GM23338 (cell line): ENCODE data around the gene PRM3. TPM values are rescaled to one million over a fixed set of nuclear protein-coding genes. Genes with fewer than 3 reads are reported as not detected.
A peak's percentile ranks its signal among the peaks of the same experiment; 100 is the strongest.

ENCODE experiments used
- ATAC-seq: fragments of 200-7000 bp; cut with Tn5 transposase; 3 replicates; pipeline ENCODE4 v1.9.1; 2020
- DNase-seq: peaks from one replicate; pipeline ENCODE4 v3.0.0-alpha.2; 2015; ENCODE audit warnings: low spot score
- H2AFZ ChIP-seq: fragments of 200-600 bp; sonication (generic); 2 replicates; pipeline ENCODE4 v1.8.0; 2016; ENCODE audit warnings: antibody characterized with exemption, mild to moderate bottlenecking, moderate library complexity
- H3F3A ChIP-seq: fragments of 200-600 bp; sonication (generic); replicated peaks from 2 replicates; pipeline ENCODE4 v1.8.0; 2017; ENCODE audit warnings: antibody characterized with exemption, mixed run types, low read depth
- H3K27ac ChIP-seq: fragments of 200-600 bp; sonication (generic); 2 replicates; pipeline ENCODE4 v1.6.1; 2016; ENCODE audit warnings: low read depth
- H3K27me3 ChIP-seq: fragments of 200-600 bp; sonication (generic); 2 replicates; pipeline ENCODE4 v1.8.0; 2016; ENCODE audit warnings: mild to moderate bottlenecking, mixed run types, moderate library complexity; ENCODE audit not compliant: insufficient read depth
- H3K36me3 ChIP-seq: fragments of 200-600 bp; sonication (generic); 2 replicates; pipeline ENCODE4 v1.8.0; 2016; ENCODE audit warnings: mild to moderate bottlenecking; ENCODE audit not compliant: insufficient read depth
- H3K4me1 ChIP-seq: fragments of 200-600 bp; sonication (generic); 2 replicates; pipeline ENCODE4 v1.8.0; 2016; ENCODE audit warnings: mild to moderate bottlenecking, moderate library complexity; ENCODE audit not compliant: insufficient read depth
- H3K4me2 ChIP-seq: fragments of 200-600 bp; sonication (generic); 2 replicates; pipeline ENCODE4 v1.7.1; 2017; ENCODE audit warnings: mixed run types
- H3K4me3 ChIP-seq: fragments of 200-600 bp; sonication (generic); 2 replicates; pipeline ENCODE4 v1.6.1; 2016; ENCODE audit warnings: mixed run types
- H3K79me2 ChIP-seq: fragments of 200-600 bp; sonication (generic); replicated peaks from 2 replicates; pipeline ENCODE4 v1.8.0; 2017; ENCODE audit warnings: mild to moderate bottlenecking; ENCODE audit not compliant: insufficient read depth
- H3K9me2 ChIP-seq: fragments of 200-600 bp; sonication (generic); 2 replicates; pipeline ENCODE4 v1.8.0; 2017; ENCODE audit not compliant: insufficient read depth
- H4K20me1 ChIP-seq: fragments of 200-600 bp; sonication (generic); replicated peaks from 2 replicates; pipeline ENCODE4 v1.8.0; 2017; ENCODE audit warnings: mild to moderate bottlenecking; ENCODE audit not compliant: insufficient read depth
- H3K27ac Mint-ChIP-seq: 2 replicates; pipeline ENCODE4 v1.8.0; 2020; ENCODE audit warnings: inconsistent platforms, mild to moderate bottlenecking, moderate library complexity, mixed read lengths
- H3K27me3 Mint-ChIP-seq: 3 replicates; pipeline ENCODE4 v1.8.0; 2022; ENCODE audit warnings: low read depth, mild to moderate bottlenecking, moderate library complexity, mixed read lengths, inconsistent platforms; ENCODE audit not compliant: insufficient read depth, poor library complexity
- H3K36me3 Mint-ChIP-seq: 3 replicates; pipeline ENCODE4 v1.8.0; 2021; ENCODE audit warnings: low read depth, mild to moderate bottlenecking, inconsistent platforms, moderate library complexity, mixed read lengths
- H3K4me1 Mint-ChIP-seq: 3 replicates; pipeline ENCODE4 v1.8.0; 2020; ENCODE audit warnings: mild to moderate bottlenecking, inconsistent platforms, mixed read lengths
- H3K4me3 Mint-ChIP-seq: 3 replicates; pipeline ENCODE4 v1.8.0; 2021; ENCODE audit warnings: moderate library complexity, mild to moderate bottlenecking, inconsistent platforms, mixed read lengths
- H3K9me3 Mint-ChIP-seq: 3 replicates; pipeline ENCODE4 v1.8.0; 2020; ENCODE audit warnings: moderate library complexity, mild to moderate bottlenecking, inconsistent platforms, mixed read lengths
- CREB1 ChIP-seq: fragments of 250-450 bp; sonication (Bioruptor Pico); IDR thresholded peaks from 2 replicates; pipeline ENCODE4 v1.5.0; 2020; ENCODE audit warnings: low read depth, mild to moderate bottlenecking, moderate library complexity
- EZH2 ChIP-seq: fragments of 200-600 bp; sonication (generic); IDR thresholded peaks from one replicate; pipeline ENCODE4 v1.8.0; 2017; ENCODE audit warnings: antibody characterized with exemption, mild to moderate bottlenecking, low read depth; ENCODE audit not compliant: unreplicated experiment
- EZH2phosphoT487 ChIP-seq: fragments of 200-600 bp; sonication (generic); IDR thresholded peaks from one replicate; pipeline ENCODE4 v1.8.1; 2018; ENCODE audit warnings: antibody characterized with exemption; ENCODE audit not compliant: unreplicated experiment
- JUNB ChIP-seq: IDR thresholded peaks from one replicate; pipeline ENCODE4 v1.6.1; 2016; ENCODE audit warnings: antibody characterized with exemption; ENCODE audit not compliant: unreplicated experiment
- NANOG ChIP-seq: IDR thresholded peaks from 2 replicates; pipeline ENCODE4 v1.6.1; 2016; ENCODE audit warnings: antibody characterized with exemption, borderline replicate concordance
- POLR2AphosphoS5 ChIP-seq: IDR thresholded peaks from 2 replicates; pipeline ENCODE4 v1.6.1; 2016; ENCODE audit warnings: antibody characterized with exemption, low read depth
- STAT1 ChIP-seq: IDR thresholded peaks from one replicate; pipeline ENCODE4 v1.6.1; 2016; ENCODE audit warnings: antibody characterized with exemption; ENCODE audit not compliant: unreplicated experiment
- ZNF114 ChIP-seq: fragments of 250-450 bp; sonication (Bioruptor Pico); IDR thresholded peaks from 2 replicates; pipeline ENCODE4 v1.5.0; 2020; ENCODE audit warnings: mild to moderate bottlenecking, moderate library complexity
- ZNF331 ChIP-seq: fragments of 250-450 bp; sonication (Bioruptor Pico); IDR thresholded peaks from 2 replicates; pipeline ENCODE4 v1.5.0; 2020; ENCODE audit warnings: low read depth, mild to moderate bottlenecking, moderate library complexity
- polyA plus RNA-seq: library from polyadenylated mRNA; unstranded; fragments of >200 nt; fragmentation: Nextera tagmentation; extraction: Ambion mirVana; gene quantifications from 2 replicates; pipeline ENCODE4 v1.2.1, GENCODE V29; 2016
- total RNA-seq: library from RNA; depleted of rRNA; stranded (reverse); fragments of >200 nt; shearing (Covaris generic); gene quantifications from 2 replicates; pipeline ENCODE4 v1.2.3, GENCODE V29; 2014
- TF ChIP-seq, protein P1 (sequence below): IDR thresholded peaks from 2 replicates; pipeline ENCODE4 v1.6.1; 2016; ENCODE audit warnings: antibody characterized with exemption
- TF ChIP-seq, protein P2 (sequence below), 2 experiments: fragments of 200-600 bp in 1 of 2; sonication (generic) in 1 of 2; conservative IDR thresholded peaks; 2 replicates each; pipeline versions ENCODE4 v1.5.1 to v1.6.1; 2016 to 2017; ENCODE audit warnings: antibody characterized with exemption in 2 of 2, low read depth in 2 of 2, mild to moderate bottlenecking in 2 of 2, moderate library complexity in 1 of 2
- TF ChIP-seq, protein P3 (sequence below): fragments of 250-450 bp; sonication (Bioruptor Pico); IDR thresholded peaks from 2 replicates; pipeline ENCODE4 v1.5.0; 2020; ENCODE audit warnings: mild to moderate bottlenecking, moderate library complexity
- TF ChIP-seq, protein P4 (sequence below): IDR thresholded peaks from one replicate; pipeline ENCODE4 v1.6.1; 2018; ENCODE audit warnings: antibody characterized with exemption; ENCODE audit not compliant: unreplicated experiment

PRM3 gene
- total and polyA plus RNA-seq, 2 experiments from 2014 or later, result not detected

DNA sequence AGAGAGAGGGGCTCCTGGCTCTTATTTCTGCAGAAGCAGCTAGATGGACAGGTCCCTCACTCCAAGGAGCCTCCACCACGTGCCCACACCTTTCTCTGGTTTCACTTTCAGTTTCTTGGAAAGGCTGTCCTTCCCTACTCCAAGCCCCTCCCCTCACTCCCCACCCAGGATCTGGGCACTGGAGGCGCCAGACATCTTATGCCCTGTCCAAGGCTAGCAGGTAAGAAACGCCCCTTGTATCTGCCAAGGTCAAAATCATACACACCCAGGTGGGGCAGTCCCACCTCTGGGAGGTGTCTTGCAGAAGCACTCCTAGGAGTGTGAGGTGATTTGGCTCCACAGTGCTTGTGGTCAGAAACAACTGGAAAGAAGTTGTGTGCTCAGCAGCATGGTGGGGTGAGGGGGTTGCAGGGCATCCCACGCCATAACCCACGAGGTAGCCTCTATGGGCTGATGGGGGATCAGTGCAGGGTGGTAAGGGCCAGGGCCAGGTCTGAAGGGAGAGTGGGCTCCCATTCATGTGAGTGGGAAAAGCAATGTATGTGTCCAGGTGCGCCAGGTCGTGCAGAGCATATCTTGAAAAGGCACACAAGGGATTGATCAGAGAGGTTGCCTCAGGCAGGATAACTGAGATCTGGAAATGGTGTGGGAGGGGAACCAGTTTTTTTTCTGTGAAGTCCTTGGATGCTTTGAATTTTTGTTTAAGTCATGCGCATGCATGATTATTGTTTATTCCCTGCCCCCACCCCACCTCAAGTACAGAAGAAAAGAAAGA is 39.5 kb upstream of the PRM3 start:
- H4K20me1 ChIP-seq, result no peaks in the 10 kb centered on the region
- H3K27me3 ChIP-seq, result no peaks in the 10 kb centered on the region
- no peaks in the 10 kb centered on the region; the same call in 1 of the 2 replicates for H3K9me2 ChIP-seq
- H3K4me3 ChIP-seq, result peak overlapping the region; percentile 15; the same call in 1 of the 2 replicates
- peak; percentile 4; the same call in 2 of the 3 replicates for ATAC-seq
- TF ChIP-seq NANOG (no peak), STAT1 (no peak), EZH2phosphoT487 (no peak), ZNF331 (no peak), ZNF114 (CRISPR knock-in tag) (no peak), CREB1 (CRISPR knock-in tag) (no peak), JUNB (no peak), EZH2 (no peak), POLR2AphosphoS5 (no peak; the same call in 1 of the 2 replicates)
- TF ChIP-seq, protein P1, sequence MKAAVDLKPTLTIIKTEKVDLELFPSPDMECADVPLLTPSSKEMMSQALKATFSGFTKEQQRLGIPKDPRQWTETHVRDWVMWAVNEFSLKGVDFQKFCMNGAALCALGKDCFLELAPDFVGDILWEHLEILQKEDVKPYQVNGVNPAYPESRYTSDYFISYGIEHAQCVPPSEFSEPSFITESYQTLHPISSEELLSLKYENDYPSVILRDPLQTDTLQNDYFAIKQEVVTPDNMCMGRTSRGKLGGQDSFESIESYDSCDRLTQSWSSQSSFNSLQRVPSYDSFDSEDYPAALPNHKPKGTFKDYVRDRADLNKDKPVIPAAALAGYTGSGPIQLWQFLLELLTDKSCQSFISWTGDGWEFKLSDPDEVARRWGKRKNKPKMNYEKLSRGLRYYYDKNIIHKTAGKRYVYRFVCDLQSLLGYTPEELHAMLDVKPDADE, result no peak
- TF ChIP-seq, protein P2, sequence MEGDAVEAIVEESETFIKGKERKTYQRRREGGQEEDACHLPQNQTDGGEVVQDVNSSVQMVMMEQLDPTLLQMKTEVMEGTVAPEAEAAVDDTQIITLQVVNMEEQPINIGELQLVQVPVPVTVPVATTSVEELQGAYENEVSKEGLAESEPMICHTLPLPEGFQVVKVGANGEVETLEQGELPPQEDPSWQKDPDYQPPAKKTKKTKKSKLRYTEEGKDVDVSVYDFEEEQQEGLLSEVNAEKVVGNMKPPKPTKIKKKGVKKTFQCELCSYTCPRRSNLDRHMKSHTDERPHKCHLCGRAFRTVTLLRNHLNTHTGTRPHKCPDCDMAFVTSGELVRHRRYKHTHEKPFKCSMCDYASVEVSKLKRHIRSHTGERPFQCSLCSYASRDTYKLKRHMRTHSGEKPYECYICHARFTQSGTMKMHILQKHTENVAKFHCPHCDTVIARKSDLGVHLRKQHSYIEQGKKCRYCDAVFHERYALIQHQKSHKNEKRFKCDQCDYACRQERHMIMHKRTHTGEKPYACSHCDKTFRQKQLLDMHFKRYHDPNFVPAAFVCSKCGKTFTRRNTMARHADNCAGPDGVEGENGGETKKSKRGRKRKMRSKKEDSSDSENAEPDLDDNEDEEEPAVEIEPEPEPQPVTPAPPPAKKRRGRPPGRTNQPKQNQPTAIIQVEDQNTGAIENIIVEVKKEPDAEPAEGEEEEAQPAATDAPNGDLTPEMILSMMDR (conservative IDR thresholded peaks at IDR 0.05; ENCODE audit: low read depth in 2 of 2), result no peak
- TF ChIP-seq, protein P3, sequence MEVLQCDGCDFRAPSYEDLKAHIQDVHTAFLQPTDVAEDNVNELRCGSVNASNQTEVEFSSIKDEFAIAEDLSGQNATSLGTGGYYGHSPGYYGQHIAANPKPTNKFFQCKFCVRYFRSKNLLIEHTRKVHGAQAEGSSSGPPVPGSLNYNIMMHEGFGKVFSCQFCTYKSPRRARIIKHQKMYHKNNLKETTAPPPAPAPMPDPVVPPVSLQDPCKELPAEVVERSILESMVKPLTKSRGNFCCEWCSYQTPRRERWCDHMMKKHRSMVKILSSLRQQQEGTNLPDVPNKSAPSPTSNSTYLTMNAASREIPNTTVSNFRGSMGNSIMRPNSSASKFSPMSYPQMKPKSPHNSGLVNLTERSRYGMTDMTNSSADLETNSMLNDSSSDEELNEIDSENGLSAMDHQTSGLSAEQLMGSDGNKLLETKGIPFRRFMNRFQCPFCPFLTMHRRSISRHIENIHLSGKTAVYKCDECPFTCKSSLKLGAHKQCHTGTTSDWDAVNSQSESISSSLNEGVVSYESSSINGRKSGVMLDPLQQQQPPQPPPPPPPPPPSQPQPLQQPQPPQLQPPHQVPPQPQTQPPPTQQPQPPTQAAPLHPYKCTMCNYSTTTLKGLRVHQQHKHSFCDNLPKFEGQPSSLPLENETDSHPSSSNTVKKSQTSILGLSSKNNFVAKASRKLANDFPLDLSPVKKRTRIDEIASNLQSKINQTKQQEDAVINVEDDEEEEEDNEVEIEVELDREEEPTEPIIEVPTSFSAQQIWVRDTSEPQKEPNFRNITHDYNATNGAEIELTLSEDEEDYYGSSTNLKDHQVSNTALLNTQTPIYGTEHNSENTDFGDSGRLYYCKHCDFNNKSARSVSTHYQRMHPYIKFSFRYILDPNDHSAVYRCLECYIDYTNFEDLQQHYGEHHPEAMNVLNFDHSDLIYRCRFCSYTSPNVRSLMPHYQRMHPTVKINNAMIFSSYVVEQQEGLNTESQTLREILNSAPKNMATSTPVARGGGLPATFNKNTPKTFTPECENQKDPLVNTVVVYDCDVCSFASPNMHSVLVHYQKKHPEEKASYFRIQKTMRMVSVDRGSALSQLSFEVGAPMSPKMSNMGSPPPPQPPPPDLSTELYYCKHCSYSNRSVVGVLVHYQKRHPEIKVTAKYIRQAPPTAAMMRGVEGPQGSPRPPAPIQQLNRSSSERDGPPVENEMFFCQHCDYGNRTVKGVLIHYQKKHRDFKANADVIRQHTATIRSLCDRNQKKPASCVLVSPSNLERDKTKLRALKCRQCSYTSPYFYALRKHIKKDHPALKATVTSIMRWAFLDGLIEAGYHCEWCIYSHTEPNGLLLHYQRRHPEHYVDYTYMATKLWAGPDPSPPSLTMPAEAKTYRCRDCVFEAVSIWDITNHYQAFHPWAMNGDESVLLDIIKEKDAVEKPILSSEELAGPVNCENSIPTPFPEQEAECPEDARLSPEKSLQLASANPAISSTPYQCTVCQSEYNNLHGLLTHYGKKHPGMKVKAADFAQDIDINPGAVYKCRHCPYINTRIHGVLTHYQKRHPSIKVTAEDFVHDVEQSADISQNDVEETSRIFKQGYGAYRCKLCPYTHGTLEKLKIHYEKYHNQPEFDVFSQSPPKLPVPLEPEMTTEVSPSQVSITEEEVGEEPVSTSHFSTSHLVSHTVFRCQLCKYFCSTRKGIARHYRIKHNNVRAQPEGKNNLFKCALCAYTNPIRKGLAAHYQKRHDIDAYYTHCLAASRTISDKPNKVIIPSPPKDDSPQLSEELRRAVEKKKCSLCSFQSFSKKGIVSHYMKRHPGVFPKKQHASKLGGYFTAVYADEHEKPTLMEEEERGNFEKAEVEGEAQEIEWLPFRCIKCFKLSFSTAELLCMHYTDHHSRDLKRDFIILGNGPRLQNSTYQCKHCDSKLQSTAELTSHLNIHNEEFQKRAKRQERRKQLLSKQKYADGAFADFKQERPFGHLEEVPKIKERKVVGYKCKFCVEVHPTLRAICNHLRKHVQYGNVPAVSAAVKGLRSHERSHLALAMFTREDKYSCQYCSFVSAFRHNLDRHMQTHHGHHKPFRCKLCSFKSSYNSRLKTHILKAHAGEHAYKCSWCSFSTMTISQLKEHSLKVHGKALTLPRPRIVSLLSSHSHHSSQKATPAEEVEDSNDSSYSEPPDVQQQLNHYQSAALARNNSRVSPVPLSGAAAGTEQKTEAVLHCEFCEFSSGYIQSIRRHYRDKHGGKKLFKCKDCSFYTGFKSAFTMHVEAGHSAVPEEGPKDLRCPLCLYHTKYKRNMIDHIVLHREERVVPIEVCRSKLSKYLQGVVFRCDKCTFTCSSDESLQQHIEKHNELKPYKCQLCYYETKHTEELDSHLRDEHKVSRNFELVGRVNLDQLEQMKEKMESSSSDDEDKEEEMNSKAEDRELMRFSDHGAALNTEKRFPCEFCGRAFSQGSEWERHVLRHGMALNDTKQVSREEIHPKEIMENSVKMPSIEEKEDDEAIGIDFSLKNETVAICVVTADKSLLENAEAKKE (CRISPR knock-in tag), result no peak
- TF ChIP-seq, protein P4, sequence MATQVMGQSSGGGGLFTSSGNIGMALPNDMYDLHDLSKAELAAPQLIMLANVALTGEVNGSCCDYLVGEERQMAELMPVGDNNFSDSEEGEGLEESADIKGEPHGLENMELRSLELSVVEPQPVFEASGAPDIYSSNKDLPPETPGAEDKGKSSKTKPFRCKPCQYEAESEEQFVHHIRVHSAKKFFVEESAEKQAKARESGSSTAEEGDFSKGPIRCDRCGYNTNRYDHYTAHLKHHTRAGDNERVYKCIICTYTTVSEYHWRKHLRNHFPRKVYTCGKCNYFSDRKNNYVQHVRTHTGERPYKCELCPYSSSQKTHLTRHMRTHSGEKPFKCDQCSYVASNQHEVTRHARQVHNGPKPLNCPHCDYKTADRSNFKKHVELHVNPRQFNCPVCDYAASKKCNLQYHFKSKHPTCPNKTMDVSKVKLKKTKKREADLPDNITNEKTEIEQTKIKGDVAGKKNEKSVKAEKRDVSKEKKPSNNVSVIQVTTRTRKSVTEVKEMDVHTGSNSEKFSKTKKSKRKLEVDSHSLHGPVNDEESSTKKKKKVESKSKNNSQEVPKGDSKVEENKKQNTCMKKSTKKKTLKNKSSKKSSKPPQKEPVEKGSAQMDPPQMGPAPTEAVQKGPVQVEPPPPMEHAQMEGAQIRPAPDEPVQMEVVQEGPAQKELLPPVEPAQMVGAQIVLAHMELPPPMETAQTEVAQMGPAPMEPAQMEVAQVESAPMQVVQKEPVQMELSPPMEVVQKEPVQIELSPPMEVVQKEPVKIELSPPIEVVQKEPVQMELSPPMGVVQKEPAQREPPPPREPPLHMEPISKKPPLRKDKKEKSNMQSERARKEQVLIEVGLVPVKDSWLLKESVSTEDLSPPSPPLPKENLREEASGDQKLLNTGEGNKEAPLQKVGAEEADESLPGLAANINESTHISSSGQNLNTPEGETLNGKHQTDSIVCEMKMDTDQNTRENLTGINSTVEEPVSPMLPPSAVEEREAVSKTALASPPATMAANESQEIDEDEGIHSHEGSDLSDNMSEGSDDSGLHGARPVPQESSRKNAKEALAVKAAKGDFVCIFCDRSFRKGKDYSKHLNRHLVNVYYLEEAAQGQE, result no peak
- Mint-ChIP-seq H3K27ac (peak overlapping the region; percentile 97), H3K9me3 (no peaks in the 10 kb centered on the region), H3K36me3 (no peaks in the 10 kb centered on the region), H3K4me1 (peaks cover 54% of the 10 kb centered on the region), H3K4me3 (peak overlapping the region; percentile 57), H3K27me3 (peaks cover 15% of the 10 kb centered on the region)
- H3F3A ChIP-seq, result peaks cover 36% of the 10 kb centered on the region
- H3K27ac ChIP-seq, result peak overlapping the region; percentile 100
- no peaks in the 10 kb centered on the region for H3K79me2 ChIP-seq
- no peaks in the 10 kb centered on the region; the same call in 1 of the 2 replicates for H3K36me3 ChIP-seq
- peak overlapping the region; percentile 64 for H3K4me2 ChIP-seq
- H3K4me1 ChIP-seq, result peaks cover 53% of the 10 kb centered on the region
- DNase-seq, result peak; percentile 78
- H2AFZ ChIP-seq, result no peak overlapping the region
